Measurements from ENCODE around the gene RNGTT.

DNA sequence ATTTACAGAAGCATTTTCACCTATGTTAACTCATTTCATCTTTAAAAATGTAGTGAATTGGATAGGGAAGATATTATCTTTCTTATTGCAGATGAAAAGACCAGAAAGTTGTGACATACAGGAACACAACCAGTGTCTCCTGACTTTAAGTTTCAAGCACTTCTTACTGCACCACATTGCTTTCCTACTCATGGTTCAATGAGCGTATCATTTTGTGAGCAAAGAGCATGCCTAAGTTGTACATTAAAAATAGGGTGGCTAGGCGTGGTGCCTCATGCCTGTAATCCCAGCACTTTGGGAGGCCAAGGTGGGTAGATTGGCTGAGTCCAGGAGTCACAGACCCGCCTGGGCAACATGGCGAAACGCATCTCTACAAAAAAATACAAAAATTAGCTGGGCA is 21.2 kb upstream of the RNGTT start:
- TF ChIP-seq POLR2A (IDR thresholded peaks at IDR 0.05) (no peak), POLR2AphosphoS5 (IDR thresholded peaks at IDR 0.05; ENCODE audit: insufficient read depth in 1 of 2, low read depth in 1 of 2) (no peak)
- TF ChIP-seq, protein P1, sequence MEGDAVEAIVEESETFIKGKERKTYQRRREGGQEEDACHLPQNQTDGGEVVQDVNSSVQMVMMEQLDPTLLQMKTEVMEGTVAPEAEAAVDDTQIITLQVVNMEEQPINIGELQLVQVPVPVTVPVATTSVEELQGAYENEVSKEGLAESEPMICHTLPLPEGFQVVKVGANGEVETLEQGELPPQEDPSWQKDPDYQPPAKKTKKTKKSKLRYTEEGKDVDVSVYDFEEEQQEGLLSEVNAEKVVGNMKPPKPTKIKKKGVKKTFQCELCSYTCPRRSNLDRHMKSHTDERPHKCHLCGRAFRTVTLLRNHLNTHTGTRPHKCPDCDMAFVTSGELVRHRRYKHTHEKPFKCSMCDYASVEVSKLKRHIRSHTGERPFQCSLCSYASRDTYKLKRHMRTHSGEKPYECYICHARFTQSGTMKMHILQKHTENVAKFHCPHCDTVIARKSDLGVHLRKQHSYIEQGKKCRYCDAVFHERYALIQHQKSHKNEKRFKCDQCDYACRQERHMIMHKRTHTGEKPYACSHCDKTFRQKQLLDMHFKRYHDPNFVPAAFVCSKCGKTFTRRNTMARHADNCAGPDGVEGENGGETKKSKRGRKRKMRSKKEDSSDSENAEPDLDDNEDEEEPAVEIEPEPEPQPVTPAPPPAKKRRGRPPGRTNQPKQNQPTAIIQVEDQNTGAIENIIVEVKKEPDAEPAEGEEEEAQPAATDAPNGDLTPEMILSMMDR (IDR thresholded peaks at IDR 0.05), result no peak

All from vagina (tissue), 2 donors.